RPMI8226 (cell line): Measurements from ENCODE around the gene WNK2.

ENCODE experiments used
- DNase-seq: peaks from one replicate; pipeline ENCODE4 v3.0.0-alpha.2; 2015

Gene WNK2

DNA sequence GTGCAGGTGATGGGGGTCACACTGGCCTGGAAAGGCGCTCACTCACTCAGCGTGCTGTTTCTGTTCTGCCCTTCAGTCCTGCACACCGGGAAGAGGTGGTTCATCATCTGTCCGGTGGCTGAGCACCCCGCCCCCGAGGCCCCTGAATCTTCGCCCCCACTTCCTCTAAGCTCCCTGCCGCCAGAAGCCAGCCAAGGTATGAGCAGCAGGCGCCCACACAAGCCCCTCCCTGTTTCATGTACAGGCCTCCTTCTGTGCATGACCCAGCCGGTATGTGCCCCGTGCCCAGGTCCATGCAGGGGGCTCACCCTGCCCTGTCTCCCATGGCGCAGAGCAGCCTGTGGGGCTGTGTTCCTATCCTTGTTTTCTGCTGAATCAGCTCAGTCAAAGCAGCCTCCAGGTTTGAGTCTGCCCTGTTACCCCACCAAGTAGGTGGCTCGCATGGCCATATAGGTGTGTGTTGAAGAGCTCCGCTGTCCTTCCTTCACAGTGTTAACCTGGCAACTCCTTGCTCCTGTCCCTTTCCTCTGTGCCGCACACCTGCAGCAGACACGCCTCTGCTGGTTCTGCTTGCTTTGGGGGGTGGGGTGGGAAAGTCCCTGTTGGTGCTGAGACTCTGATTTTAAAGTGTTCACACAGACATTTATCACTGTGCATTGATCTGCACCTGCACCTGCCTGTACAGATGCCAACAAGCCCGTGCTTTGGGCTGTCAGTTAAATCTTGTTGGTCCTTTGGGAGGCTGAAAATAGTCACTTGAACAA lies 84.8 kb downstream of the WNK2 start:
- DNase-seq: peak; percentile 91

DNA sequence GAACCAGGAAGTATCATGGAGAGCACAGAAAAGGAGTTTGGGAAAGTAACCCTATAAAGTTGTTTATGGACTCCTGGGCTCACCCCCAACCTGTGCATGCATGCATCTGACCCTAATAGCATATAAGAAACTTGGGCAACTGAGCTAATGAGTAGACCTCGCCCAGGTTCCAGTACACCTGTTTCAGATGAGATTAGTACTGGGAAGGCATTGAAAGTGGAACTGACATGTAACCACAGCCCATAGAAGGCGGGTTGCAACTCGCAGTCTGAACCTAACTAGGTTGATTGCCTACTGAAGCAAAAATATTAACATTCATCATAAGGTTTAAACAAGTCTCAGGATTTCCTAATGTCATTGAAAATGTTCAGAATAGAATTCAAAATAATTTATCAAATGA lies 87.0 kb downstream of the WNK2 start:
- peak; percentile 79 for DNase-seq

DNA sequence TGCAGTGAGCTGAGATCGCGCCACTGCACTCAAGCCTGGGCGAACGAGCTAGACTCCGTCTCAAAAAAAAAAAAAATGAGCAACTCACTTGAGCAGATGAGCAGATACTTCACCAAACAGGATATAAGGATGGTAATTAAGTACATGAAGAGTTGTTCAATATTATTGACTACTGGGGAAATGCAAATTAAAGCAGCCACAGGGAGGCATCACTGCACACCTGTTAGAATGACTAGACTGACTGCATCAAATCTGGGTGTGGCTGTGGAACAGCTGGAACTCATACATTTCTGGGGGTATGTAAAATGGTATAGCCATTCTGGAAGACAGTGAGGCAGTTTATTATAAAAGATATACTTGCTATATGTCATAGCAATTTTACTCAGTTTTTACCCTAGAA lies 93.0 kb downstream of the WNK2 start:
- DNase-seq: no peak

DNA sequence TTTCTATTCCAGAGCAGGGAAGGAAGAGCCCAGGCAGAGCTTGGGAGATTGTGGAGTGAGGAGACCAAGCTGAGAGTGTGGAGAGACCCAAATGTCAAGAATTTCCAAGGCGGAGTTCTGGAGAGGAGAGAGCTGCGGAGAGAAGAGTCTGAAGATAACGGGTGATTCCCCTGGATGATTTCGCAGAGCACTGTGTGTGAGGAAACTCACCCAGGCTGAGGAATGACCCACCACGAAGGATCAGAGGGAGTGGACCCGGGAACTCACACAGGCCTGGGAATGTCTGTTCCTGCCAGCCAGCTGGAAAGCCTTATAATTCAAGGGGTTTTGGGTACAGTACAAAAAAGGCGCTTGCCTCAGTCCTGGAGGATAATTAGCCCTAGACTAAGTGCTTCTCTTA lies 94.2 kb downstream of the WNK2 start:
- no peak for DNase-seq

DNA sequence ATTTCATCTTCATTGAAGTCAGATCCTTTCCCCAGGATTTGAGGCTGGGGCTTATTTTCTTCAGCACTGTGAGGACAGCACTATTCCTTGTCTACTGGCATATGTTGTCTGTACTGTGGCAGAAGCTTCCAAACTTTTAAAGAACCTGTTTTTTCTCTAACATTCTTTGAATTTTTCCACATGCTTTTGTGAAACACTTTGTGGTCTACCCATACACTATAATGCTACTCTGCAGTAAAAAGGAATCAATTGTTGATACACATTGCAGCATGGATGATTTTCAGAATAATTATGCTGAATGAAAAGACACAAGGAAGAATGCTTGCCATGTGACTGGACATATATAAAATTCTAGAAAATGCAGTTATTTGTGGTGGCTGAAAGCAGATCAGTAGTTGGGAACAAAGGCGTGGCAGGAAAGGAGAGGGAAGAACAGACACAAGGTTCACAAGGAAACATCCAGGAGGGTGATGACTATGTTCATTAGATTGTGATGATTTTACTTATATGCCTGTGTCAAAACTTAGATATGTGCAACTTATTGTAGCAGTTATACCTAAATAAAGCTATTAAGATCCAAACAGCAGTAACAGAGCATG lies 96.8 kb downstream of the WNK2 start:
- no peak for DNase-seq

DNA sequence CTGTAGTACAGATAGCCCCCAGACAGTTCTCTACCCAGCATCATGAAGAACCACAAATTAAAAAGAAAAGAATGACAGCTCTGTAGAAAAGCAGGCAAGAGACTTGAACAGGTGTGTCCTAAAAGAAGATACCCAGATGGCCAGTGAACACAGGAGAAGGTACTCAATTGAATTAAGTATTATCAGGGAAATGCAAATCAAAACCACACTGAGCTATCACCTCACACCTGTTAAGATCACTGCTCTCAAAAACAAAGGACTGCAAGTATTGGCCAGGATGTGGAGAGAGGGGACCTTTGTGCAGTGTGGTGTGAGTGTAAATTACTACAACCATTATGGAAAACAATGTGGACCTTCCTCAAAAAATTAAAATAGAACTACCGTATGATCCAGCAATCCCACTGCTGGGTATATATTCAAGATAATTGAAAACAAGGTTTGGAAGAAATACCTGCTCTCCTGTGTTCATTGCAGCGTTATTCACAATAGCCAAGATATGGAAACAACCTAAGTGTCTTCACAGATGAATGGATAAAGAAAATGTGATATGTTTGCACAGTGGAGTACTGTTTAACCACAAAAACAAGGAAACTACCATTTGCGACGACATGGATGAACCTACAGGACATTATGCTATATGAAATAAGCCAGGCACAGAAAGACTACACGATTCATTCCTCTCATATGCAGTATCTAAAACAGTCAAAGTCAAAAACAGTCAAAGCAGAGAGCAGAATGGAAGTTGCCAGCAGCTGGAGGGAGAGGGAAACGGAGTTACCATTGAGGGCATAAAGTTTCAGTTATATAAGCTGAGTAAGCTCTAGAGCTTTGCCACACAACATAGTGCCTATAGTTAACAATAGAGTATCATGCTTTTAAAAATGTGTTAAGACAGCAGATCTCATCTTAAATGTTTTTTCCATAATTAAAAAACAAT lies 102.6 kb downstream of the WNK2 start:
- DNase-seq: peak; percentile 75

DNA sequence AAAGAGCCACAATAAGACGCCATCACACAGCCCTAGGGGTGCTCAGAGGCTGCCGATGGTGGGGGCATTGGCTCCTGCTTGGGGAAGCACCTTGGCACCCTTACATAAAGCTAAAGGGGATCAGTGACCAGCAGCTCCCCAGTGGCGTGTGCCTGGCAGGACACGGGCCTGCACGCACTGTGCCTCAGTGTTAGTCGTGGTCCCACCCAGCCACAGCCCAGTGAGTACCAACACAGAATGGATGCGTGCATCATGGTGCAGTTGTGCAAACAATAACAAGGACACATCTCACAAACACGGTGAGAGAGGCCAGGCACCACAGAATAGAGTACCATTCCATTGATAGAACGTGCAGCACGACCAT lies 103.2 kb downstream of the WNK2 start:
- no peak for DNase-seq

DNA sequence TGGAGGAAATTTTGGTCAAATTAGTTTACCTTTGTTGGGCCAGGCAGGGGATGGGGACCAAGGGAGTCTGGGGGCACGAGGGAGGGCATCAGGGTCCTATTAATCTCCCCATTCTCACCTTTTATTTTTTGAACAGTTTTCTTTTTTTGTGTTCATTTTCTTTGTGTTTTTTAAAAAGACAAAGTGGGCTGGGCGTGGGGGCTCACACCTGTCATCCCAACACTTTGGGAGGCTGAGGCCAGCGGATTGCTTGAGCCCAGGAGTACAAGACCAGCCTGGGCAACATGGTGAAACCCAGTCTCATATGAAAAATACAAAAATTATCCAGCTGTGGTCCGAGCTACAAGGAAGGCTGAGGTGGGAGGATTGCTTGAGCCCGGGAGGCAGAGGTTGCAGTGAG lies 103.7 kb downstream of the WNK2 start:
- DNase-seq: no peak

DNA sequence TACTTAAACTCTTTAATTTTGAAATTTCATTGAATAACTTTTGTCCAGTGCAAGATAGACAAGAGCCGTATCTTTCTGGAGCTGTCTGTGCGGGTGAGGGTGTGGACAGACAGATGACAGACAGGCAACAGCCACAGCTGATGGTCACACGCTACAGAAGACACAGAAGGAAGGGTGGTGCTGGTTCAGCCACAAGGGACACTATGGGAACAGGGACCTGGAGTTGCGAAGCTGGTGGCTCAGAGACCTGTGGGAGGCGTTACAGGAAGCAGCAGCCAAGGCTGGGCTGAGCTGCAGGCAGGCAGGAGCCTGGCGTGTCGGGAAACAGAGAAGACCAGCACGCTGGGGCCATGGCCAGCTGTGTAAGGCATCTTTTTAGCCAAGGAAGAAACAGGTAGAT lies 104.4 kb downstream of the WNK2 start:
- no peak for DNase-seq

DNA sequence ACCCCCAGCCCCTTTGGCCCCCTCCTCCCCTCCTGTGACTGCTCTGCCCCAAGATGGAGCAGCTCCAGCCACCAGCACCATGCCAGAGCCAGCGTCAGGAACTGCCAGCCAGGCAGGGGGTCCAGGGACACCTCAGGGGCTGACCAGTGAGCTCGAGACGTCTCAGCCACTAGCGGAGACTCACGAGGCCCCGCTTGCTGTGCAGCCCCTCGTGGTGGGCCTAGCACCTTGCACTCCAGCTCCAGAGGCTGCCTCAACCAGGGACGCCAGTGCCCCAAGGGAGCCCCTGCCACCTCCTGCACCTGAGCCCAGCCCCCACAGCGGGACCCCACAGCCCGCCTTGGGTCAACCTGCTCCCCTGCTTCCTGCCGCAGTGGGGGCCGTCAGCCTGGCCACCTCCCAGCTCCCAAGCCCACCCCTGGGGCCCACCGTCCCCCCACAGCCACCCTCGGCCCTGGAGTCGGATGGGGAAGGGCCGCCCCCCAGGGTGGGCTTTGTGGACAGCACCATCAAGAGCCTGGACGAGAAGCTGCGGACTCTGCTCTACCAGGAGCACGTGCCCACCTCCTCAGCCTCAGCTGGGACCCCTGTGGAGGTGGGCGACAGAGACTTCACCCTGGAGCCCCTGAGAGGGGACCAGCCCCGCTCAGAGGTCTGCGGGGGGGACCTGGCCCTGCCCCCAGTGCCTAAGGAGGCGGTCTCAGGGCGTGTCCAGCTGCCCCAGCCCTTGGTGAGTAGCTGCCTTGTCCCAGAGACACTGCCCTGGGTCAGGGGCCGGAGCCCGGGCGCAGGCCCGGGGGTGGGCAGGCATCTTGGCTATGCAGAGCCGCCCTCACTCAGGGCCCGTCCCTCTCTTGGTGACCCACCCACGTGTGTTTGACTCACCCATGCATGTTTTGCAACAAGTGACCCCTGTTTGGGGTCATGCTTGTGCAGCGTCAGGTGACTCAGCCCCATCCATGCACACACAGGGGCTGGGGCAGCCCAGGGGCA lies 105.2 kb downstream of the WNK2 start:
- no peak for DNase-seq

DNA sequence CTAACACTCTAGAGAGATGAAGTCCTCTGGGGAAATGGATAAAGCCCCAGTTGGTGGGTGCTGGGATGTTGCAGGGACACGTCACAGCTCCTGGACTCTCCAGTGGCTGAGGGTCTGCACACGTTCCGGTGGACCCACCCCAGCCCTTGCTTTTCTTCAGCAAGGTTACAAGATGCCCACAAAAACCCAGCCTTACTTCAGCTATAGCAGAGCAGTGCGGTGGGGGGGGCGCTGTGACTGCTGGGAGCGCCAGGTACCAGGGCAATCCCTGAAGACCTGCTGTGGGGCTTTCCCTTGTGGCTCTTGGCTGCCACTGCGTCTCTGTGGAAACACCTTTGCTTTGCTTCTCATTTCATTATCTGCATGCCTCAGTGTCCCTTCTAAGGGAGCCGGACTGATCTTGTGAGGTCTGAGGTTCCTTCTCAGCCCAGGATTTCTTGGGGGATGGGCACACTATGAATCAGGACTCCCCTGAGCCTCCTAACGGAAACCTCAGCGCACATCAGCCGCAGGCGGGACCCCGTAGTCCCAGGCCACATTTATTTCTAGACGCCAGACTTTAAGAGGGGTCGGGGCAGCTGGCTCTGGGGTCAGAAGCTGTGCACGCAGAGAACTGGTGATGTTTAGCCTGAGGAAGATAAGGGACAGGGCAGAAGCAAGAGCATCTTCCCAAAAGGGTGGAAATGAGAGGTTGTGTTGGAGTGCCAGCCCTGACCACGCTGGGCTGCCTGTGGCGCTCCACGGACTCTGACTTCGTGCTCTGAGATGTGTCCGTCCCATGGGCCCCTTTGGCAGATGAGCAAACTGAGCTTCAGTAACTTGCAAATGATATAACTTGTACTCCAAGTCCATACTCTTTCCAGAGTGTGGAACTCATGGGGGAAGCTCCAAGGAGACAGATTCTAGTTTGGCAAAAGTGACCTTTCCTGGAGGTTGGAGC lies 106.8 kb downstream of the WNK2 start:
- peak; percentile 8 for DNase-seq

DNA sequence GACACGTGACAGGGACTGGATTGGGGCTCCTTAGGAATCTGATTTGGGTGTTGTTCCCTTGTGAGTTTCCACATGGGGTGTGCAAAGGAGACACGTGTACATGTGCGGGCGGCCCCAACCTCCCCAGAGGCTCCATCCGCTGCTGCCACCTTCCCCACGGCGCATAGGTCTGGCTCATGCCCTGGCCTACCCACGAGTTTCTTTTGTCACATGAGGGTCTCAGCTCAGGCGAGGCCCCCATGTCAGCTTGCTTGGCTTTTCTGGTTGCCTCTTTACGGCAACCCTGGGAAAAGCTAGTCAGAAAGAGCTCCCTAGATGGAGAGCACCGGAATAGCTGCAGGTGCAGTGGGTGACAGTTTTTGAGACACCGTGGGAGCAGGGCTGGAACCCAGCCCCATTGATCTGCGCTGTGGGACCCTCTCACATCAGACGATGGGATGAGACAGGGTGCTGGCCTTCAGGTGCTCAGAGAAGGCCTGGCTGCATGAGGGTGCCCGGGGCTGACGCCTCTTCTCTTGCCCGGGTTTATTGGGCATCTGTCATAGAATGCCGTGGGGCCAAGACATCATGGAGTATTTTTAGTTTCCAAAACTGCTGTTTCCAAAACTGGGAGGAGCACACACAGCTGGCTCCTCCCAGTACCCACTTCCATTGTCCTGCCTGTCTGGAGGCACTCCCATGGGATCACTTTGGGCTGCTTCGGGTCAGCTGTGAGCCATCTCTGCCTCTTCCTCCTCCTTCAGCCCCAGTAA lies 107.8 kb downstream of the WNK2 start:
- no peak for DNase-seq

DNA sequence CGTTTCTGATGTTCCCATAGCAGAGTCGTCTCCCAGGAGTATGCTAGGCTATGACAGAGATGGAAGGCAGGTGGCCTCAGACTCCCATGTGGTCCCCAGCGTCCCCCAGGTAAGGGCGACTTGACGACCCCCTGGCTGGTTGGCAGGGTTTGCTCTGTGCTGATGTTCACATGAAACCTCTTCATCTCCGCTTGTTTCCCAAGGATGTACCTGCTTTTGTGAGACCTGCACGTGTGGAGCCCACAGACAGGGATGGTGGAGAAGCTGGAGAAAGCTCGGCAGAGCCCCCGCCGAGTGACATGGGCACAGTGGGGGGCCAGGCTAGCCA lies 108.3 kb downstream of the WNK2 start:
- no peak for DNase-seq

DNA sequence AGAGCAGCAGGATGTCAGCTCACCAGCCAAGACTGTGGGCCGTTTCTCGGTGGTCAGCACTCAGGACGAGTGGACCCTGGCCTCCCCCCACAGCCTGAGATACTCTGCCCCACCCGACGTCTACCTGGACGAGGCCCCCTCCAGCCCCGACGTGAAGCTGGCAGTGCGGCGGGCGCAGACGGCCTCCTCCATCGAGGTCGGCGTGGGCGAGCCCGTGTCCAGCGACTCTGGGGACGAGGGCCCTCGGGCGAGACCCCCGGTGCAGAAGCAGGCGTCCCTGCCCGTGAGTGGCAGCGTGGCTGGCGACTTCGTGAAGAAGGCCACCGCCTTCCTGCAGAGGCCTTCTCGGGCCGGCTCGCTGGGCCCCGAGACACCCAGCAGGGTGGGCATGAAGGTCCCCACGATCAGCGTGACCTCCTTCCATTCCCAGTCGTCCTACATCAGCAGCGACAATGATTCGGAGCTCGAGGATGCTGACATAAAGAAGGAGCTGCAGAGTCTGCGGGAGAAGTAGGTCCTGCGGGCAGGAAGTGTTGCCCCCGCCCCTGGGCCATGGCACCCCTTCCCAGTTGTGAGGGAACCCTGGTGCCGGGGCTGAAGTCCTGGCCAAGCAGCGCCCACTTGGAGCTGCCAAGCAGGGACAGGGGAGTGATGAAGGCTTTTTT lies 108.9 kb downstream of the WNK2 start:
- no peak for DNase-seq

DNA sequence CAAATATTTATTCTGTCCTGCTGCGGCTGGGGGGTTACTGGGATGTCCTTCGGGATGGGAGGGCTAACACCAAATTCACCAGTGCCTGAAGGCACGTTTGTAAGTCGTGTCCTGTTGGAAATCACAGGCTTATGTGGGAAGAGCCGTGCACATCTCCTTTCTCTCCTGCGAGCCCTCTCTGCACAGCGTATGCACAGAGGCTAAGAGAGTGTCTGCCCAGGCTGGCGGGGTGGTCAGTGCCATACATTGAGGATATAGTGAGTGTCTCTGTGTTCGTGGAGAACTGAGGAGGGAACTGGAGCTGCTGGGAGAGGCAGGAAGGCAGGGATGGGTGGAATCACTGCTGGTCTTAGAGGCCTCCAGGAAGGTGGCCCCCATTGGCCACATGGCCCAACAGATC lies 110.1 kb downstream of the WNK2 start:
- no peak for DNase-seq

DNA sequence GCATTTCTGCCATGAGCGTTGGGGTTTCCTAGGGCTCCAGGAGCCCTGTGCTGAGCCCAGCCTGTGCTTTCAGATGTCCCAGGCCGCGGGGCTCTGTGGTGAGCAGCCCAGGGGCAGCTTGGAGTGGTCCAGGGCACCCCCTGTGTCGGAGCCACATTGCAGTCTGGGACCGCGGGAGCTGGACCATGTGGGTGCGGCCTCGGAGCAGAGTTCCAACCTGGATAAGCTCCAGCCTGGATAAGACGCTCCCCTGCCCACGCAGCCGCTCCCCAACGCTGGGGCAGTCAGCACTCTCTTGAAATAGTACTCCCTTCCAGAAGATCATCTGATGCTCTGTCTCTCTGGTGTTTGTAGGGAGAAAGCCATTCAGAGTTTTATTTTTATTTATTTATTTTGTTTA lies 111.1 kb downstream of the WNK2 start:
- no peak for DNase-seq

DNA sequence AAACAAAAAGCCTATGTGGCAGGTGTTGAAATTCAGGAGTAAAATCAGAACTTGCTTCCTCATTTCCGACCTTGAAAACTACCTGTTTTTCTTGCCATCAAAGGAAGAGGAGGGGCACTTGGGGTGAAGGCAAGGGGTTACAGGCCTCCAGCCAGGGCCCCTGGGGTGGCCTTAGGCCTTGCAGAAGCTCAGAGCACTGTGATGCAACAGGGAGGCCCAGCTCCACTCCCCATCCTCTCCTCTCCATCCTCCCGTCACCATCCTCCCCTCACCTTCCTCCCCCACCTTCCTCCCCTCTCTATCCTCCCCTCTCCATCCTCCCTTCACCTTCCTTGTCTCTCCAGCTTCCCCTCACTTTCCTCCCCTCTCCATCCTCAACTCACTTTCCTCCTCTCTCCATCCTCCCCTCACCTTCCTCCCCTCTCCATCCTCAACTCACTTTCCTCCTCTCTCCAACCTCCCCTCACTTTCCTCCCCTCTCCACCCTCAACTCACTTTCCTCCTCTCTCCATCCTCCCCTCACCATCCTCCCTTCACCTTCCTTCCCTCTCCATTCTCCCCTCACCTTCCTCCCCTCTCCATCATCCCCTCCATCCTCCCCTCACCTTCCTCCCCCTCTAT lies 111.6 kb downstream of the WNK2 start:
- peak; percentile 39 for DNase-seq

DNA sequence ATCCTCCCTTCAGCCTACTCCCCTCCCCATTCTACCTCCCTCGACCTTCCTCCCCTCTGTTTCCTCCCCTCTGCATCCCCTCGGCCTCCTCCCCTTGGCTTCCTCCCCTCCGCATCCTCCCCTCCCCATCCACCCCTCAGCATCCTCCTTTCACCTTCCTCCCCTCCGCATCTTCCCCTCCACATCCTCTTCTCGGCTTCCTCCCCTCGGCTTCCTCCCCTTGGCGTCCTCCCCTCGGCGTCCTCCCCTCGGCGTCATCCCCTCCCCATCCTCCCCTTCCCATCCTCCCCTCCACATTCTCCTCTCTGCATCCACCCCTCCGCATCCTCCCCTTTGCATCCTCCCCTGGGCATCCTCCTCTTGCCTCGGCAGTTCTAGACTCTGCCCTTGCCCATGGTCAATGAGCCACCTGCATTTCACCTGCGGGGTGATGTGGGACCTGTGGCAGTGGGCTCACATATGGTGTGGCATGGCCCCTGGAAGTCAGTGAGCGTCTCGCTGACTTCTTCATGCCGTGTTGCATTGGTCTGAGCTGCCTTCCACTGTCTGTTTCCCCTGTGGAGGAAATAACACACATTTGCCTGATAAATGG lies 113.0 kb downstream of the WNK2 start:
- DNase-seq: no peak
